Activated naive CD8-positive, alpha-beta T cell treated with anti-CD3 and anti-CD28 coated beads, Interleukin-2, amount 50 U/mL, for 24 hours (primary cell): ENCODE results near the gene AHSG.
"Not testable (repeated sequence)": the region's sequence is repeated elsewhere in the genome, so short reads cannot be mapped to it uniquely, and the experiment has no call there.

Experiments
- ATAC-seq: fragments of 150-1000 bp; cut with Tn5 transposase; one replicate; pipeline ENCODE4 v1.10.0; 2021
- DNase-seq: peaks from one replicate; pipeline ENCODE4 v3.0.0; 2021
- H3K27ac Mint-ChIP-seq: one replicate; pipeline ENCODE4 v1.8.0; 2021; ENCODE audit warnings: mild to moderate bottlenecking, mixed read lengths
- H3K27me3 Mint-ChIP-seq: one replicate; pipeline ENCODE4 v1.8.0; 2021; ENCODE audit warnings: mixed read lengths
- H3K36me3 Mint-ChIP-seq: one replicate; pipeline ENCODE4 v1.8.0; 2021; ENCODE audit warnings: low read depth, mixed read lengths
- H3K4me1 Mint-ChIP-seq: one replicate; pipeline ENCODE4 v1.8.0; 2021; ENCODE audit warnings: mixed read lengths
- H3K4me3 Mint-ChIP-seq: one replicate; pipeline ENCODE4 v1.8.0; 2021; ENCODE audit warnings: mild to moderate bottlenecking, moderate library complexity, mixed read lengths
- H3K9me3 Mint-ChIP-seq: one replicate; pipeline ENCODE4 v1.8.0; 2021; ENCODE audit warnings: mixed read lengths

Gene AHSG

GRCh38 chr3:186619787-186620212 lies 6.9 kb downstream of the AHSG start:
- no peaks in the 10 kb centered on the region for H3K36me3 Mint-ChIP-seq
- H3K27ac Mint-ChIP-seq: no peak overlapping the region
- DNase-seq (no peak), ATAC-seq (no peak)
- H3K27me3 Mint-ChIP-seq: peaks cover 34% of the 10 kb centered on the region
- H3K9me3 Mint-ChIP-seq: no peaks in the 10 kb centered on the region
- H3K4me3 Mint-ChIP-seq: no peak overlapping the region
- peaks cover 20% of the 10 kb centered on the region for H3K4me1 Mint-ChIP-seq

GRCh38 chr3:186620213-186621092 lies 7.6 kb downstream of the AHSG start:
- Mint-ChIP-seq H3K4me1 (peaks cover 18% of the 10 kb centered on the region), H3K27ac (no peak overlapping the region), H3K27me3 (peaks cover 32% of the 10 kb centered on the region), H3K36me3 (no peaks in the 10 kb centered on the region), H3K9me3 (no peaks in the 10 kb centered on the region), H3K4me3 (no peak overlapping the region)
- DNase-seq: no peak
- no peak for ATAC-seq

GRCh38 chr3:186621894-186622650 lies 9.2 kb downstream of the AHSG start:
- H3K9me3 Mint-ChIP-seq: no peaks in the 10 kb centered on the region
- DNase-seq (no peak), ATAC-seq (no peak)
- no peaks in the 10 kb centered on the region for H3K36me3 Mint-ChIP-seq
- no peak overlapping the region for H3K4me3 Mint-ChIP-seq
- H3K4me1 Mint-ChIP-seq: peaks cover 8% of the 10 kb centered on the region
- H3K27me3 Mint-ChIP-seq: peaks cover 31% of the 10 kb centered on the region
- no peak overlapping the region for H3K27ac Mint-ChIP-seq

- no peak overlapping the region for H3K27ac Mint-ChIP-seq
- no peak overlapping the region for H3K4me3 Mint-ChIP-seq
- no peaks in the 10 kb centered on the region for H3K9me3 Mint-ChIP-seq
- no peaks in the 10 kb centered on the region for H3K36me3 Mint-ChIP-seq
- H3K27me3 Mint-ChIP-seq: peaks cover 25% of the 10 kb centered on the region
- ATAC-seq: no peak
- DNase-seq: no peak
- peaks cover 2% of the 10 kb centered on the region for H3K4me1 Mint-ChIP-seq
Observed at GRCh38 chr3:186622651-186623310, 9.9 kb downstream of the AHSG start.

GRCh38 chr3:186624598-186624997 lies 11.7 kb downstream of the AHSG start:
- no peak overlapping the region for H3K27ac Mint-ChIP-seq
- no peaks in the 10 kb centered on the region for H3K4me1 Mint-ChIP-seq
- no peak overlapping the region for H3K4me3 Mint-ChIP-seq
- no peaks in the 10 kb centered on the region for H3K9me3 Mint-ChIP-seq
- H3K27me3 Mint-ChIP-seq: peaks cover 13% of the 10 kb centered on the region
- DNase-seq (no peak), ATAC-seq (no peak)
- H3K36me3 Mint-ChIP-seq: no peaks in the 10 kb centered on the region

- H3K4me3 Mint-ChIP-seq: no peak overlapping the region
- no peak overlapping the region for H3K27ac Mint-ChIP-seq
Observed at GRCh38 chr3:186625600-186626042, 12.8 kb downstream of the AHSG start.

GRCh38 chr3:186626254-186626847 lies 13.5 kb downstream of the AHSG start:
- Mint-ChIP-seq H3K27ac (no peak overlapping the region), H3K27me3 (peaks cover 12% of the 10 kb centered on the region), H3K36me3 (no peaks in the 10 kb centered on the region), H3K4me3 (no peak overlapping the region), H3K9me3 (no peaks in the 10 kb centered on the region), H3K4me1 (no peaks in the 10 kb centered on the region)
- DNase-seq (no peak), ATAC-seq (no peak)

More at GRCh38 chr3:186625600-186626042, 12.8 kb downstream of the AHSG start:
- ATAC-seq (no peak), DNase-seq (no peak)
- H3K36me3 Mint-ChIP-seq: no peaks in the 10 kb centered on the region
- H3K9me3 Mint-ChIP-seq: no peaks in the 10 kb centered on the region
- H3K4me1 Mint-ChIP-seq: no peaks in the 10 kb centered on the region
- H3K27me3 Mint-ChIP-seq: peaks cover 14% of the 10 kb centered on the region

- Mint-ChIP-seq H3K9me3 (no peaks in the 10 kb centered on the region), H3K27me3 (peaks cover 7% of the 10 kb centered on the region), H3K36me3 (no peaks in the 10 kb centered on the region), H3K4me3 (no peak overlapping the region), H3K4me1 (no peaks in the 10 kb centered on the region), H3K27ac (no peak overlapping the region)
- no peak for DNase-seq
- ATAC-seq: no peak
Observed at GRCh38 chr3:186627852-186628414, 15.1 kb downstream of the AHSG start.

GRCh38 chr3:186628756-186629155 lies 15.9 kb downstream of the AHSG start:
- Mint-ChIP-seq H3K27me3 (peaks cover 7% of the 10 kb centered on the region), H3K27ac (no peak overlapping the region), H3K9me3 (no peaks in the 10 kb centered on the region), H3K4me3 (no peak overlapping the region), H3K4me1 (no peaks in the 10 kb centered on the region), H3K36me3 (no peaks in the 10 kb centered on the region)
- ATAC-seq (no peak), DNase-seq (no peak)

- Mint-ChIP-seq H3K9me3 (no peaks in the 10 kb centered on the region), H3K4me3 (no peak overlapping the region), H3K27me3 (peaks cover 7% of the 10 kb centered on the region), H3K36me3 (no peaks in the 10 kb centered on the region), H3K4me1 (no peaks in the 10 kb centered on the region), H3K27ac (no peak overlapping the region)
- ATAC-seq (no peak), DNase-seq (no peak)
Observed at GRCh38 chr3:186630950-186631641, 18.2 kb downstream of the AHSG start.

GRCh38 chr3:186633481-186633880 lies 20.6 kb downstream of the AHSG start:
- DNase-seq: no peak
- no peak overlapping the region for H3K27ac Mint-ChIP-seq
- H3K4me1 Mint-ChIP-seq: no peaks in the 10 kb centered on the region
- H3K36me3 Mint-ChIP-seq: no peaks in the 10 kb centered on the region
- ATAC-seq: no peak
- peaks cover 8% of the 10 kb centered on the region for H3K27me3 Mint-ChIP-seq
- no peaks in the 10 kb centered on the region for H3K9me3 Mint-ChIP-seq
- H3K4me3 Mint-ChIP-seq: no peak overlapping the region

- H3K27ac Mint-ChIP-seq, H3K27me3 Mint-ChIP-seq, DNase-seq, ATAC-seq, H3K9me3 Mint-ChIP-seq, H3K4me3 Mint-ChIP-seq, H3K4me1 Mint-ChIP-seq, H3K36me3 Mint-ChIP-seq: not testable (repeated sequence)
Observed at GRCh38 chr3:186634207-186634606, 21.3 kb downstream of the AHSG start.

- H3K27ac Mint-ChIP-seq: no peak overlapping the region
- H3K4me3 Mint-ChIP-seq: no peak overlapping the region
- DNase-seq (no peak), ATAC-seq (no peak)
- no peaks in the 10 kb centered on the region for H3K4me1 Mint-ChIP-seq
- H3K27me3 Mint-ChIP-seq: peaks cover 5% of the 10 kb centered on the region
- H3K36me3 Mint-ChIP-seq: no peaks in the 10 kb centered on the region
- H3K9me3 Mint-ChIP-seq: no peaks in the 10 kb centered on the region
Observed at GRCh38 chr3:186635532-186635931, 22.7 kb downstream of the AHSG start.

GRCh38 chr3:186636536-186636935 lies 23.7 kb downstream of the AHSG start:
- DNase-seq: no peak
- H3K4me1 Mint-ChIP-seq: peaks cover 4% of the 10 kb centered on the region
- H3K9me3 Mint-ChIP-seq: no peaks in the 10 kb centered on the region
- H3K4me3 Mint-ChIP-seq: no peak overlapping the region
- H3K27ac Mint-ChIP-seq: no peak overlapping the region
- no peak for ATAC-seq
- no peaks in the 10 kb centered on the region for H3K36me3 Mint-ChIP-seq
- peaks cover 2% of the 10 kb centered on the region for H3K27me3 Mint-ChIP-seq
